RWPE2 (cell line): Measurements from ENCODE around the gene GRM4.

ENCODE experiments used
- ATAC-seq: fragments of 200-7000 bp; cut with Tn5 transposase; 3 replicates; pipeline ENCODE4 v1.9.1; 2021; ENCODE audit warnings: low read depth
- DNase-seq: peaks from one replicate; pipeline ENCODE4 v3.0.0-alpha.2; 2020; ENCODE audit warnings: low spot score
- H3K27ac ChIP-seq: fragments of 450-650 bp; 2 replicates; pipeline ENCODE4 v1.5.1; 2017; ENCODE audit warnings: mild to moderate bottlenecking; ENCODE audit not compliant: poor library complexity, severe bottlenecking
- H3K27me3 ChIP-seq: fragments of 250-450 bp; sonication (Bioruptor Pico); 2 replicates; pipeline ENCODE4 v1.5.1; 2021; ENCODE audit warnings: mild to moderate bottlenecking, moderate library complexity; ENCODE audit not compliant: insufficient read depth, poor library complexity, severe bottlenecking
- H3K36me3 ChIP-seq: fragments of 250-450 bp; sonication (Bioruptor Pico); 2 replicates; pipeline ENCODE4 v1.5.1; 2020; ENCODE audit warnings: low read depth, mild to moderate bottlenecking, moderate library complexity
- H3K4me1 ChIP-seq: fragments of 250-450 bp; sonication (Bioruptor Pico); 2 replicates; pipeline ENCODE4 v1.5.1; 2021; ENCODE audit warnings: mild to moderate bottlenecking, moderate library complexity; ENCODE audit not compliant: insufficient read depth, poor library complexity, severe bottlenecking
- H3K4me3 ChIP-seq: fragments of 250-450 bp; sonication (Bioruptor Pico); 2 replicates; pipeline ENCODE4 v1.5.1; 2021; ENCODE audit warnings: mild to moderate bottlenecking, moderate library complexity; ENCODE audit not compliant: severe bottlenecking
- H3K9me3 ChIP-seq: fragments of 250-450 bp; sonication (Bioruptor Pico); 2 replicates; pipeline ENCODE4 v1.5.1; 2021; ENCODE audit warnings: mild to moderate bottlenecking, moderate library complexity; ENCODE audit not compliant: severe bottlenecking
- CTCF ChIP-seq: fragments of 450-650 bp; IDR thresholded peaks from one replicate; pipeline ENCODE4 v1.5.1; 2017; ENCODE audit warnings: mild to moderate bottlenecking, moderate library complexity; ENCODE audit not compliant: poor library complexity, severe bottlenecking

GRM4 gene

GRCh38 chr6:34056305-34057108 is 89.4 kb downstream of the GRM4 start:
- Histone ChIP-seq H3K9me3 (no peaks in the 10 kb centered on the region), H3K4me1 (no peaks in the 10 kb centered on the region), H3K4me3 (no peak overlapping the region), H3K27ac (no peak overlapping the region), H3K27me3 (no peaks in the 10 kb centered on the region), H3K36me3 (no peaks in the 10 kb centered on the region)
- no peak for TF ChIP-seq CTCF
- DNase-seq: no peak
- ATAC-seq: peak; percentile 65

- Histone ChIP-seq H3K4me3 (no peak overlapping the region), H3K4me1 (no peaks in the 10 kb centered on the region), H3K36me3 (no peaks in the 10 kb centered on the region), H3K27ac (no peak overlapping the region), H3K9me3 (no peaks in the 10 kb centered on the region), H3K27me3 (no peaks in the 10 kb centered on the region)
- peak; percentile 69 for ATAC-seq
- DNase-seq: no peak
- peak; percentile 82 for TF ChIP-seq CTCF
These were observed 90.5 kb downstream of the GRM4 start for GRCh38 chr6:34055223-34055933.

GRCh38 chr6:34053721-34054120 is 92.2 kb downstream of the GRM4 start:
- no peak overlapping the region for H3K4me3 ChIP-seq
- H3K27ac ChIP-seq: no peak overlapping the region
- no peaks in the 10 kb centered on the region for H3K27me3 ChIP-seq
- ATAC-seq: no peak
- no peaks in the 10 kb centered on the region for H3K4me1 ChIP-seq
- no peak for DNase-seq
- TF ChIP-seq CTCF: no peak
- H3K9me3 ChIP-seq: no peaks in the 10 kb centered on the region
- H3K36me3 ChIP-seq: no peaks in the 10 kb centered on the region

- Histone ChIP-seq H3K36me3 (no peaks in the 10 kb centered on the region), H3K27me3 (no peaks in the 10 kb centered on the region), H3K27ac (no peak overlapping the region), H3K9me3 (no peaks in the 10 kb centered on the region), H3K4me3 (no peak overlapping the region), H3K4me1 (no peaks in the 10 kb centered on the region)
- no peak for DNase-seq
- ATAC-seq: no peak
- TF ChIP-seq CTCF: no peak
These were observed 92.8 kb downstream of the GRM4 start for GRCh38 chr6:34052918-34053608.
